WERI-Rb-1 (cell line): ENCODE results near the gene NFIA.

ENCODE experiments used
- DNase-seq: peaks from one replicate; pipeline ENCODE4 v3.0.0-alpha.2; 2020
- H3K27ac ChIP-seq: fragments of 250-450 bp; sonication (Bioruptor Pico); 2 replicates; pipeline ENCODE4 v1.5.1; 2020; ENCODE audit warnings: mild to moderate bottlenecking, moderate library complexity
- H3K27me3 ChIP-seq: fragments of 250-450 bp; sonication (Bioruptor Pico); 2 replicates; pipeline ENCODE4 v1.5.1; 2021; ENCODE audit warnings: mild to moderate bottlenecking, low read depth, moderate library complexity; ENCODE audit not compliant: insufficient read depth, severe bottlenecking
- H3K36me3 ChIP-seq: fragments of 250-450 bp; sonication (Bioruptor Pico); 2 replicates; pipeline ENCODE4 v1.5.1; 2020; ENCODE audit warnings: mild to moderate bottlenecking, moderate library complexity
- H3K4me3 ChIP-seq: 2 replicates; pipeline ENCODE4 v1.5.1; 2011; ENCODE audit warnings: low read depth, mild to moderate bottlenecking, control low read depth, low read length
- H3K9me3 ChIP-seq: fragments of 250-450 bp; sonication (Bioruptor Pico); 2 replicates; pipeline ENCODE4 v1.5.1; 2021; ENCODE audit warnings: mild to moderate bottlenecking, moderate library complexity; ENCODE audit not compliant: severe bottlenecking
- TF ChIP-seq, protein P1 (sequence below): IDR thresholded peaks from 2 replicates; pipeline ENCODE4 v1.5.1; 2011; ENCODE audit warnings: low read depth, mild to moderate bottlenecking, control low read depth, inconsistent platforms, low read length

Gene NFIA

DNA sequence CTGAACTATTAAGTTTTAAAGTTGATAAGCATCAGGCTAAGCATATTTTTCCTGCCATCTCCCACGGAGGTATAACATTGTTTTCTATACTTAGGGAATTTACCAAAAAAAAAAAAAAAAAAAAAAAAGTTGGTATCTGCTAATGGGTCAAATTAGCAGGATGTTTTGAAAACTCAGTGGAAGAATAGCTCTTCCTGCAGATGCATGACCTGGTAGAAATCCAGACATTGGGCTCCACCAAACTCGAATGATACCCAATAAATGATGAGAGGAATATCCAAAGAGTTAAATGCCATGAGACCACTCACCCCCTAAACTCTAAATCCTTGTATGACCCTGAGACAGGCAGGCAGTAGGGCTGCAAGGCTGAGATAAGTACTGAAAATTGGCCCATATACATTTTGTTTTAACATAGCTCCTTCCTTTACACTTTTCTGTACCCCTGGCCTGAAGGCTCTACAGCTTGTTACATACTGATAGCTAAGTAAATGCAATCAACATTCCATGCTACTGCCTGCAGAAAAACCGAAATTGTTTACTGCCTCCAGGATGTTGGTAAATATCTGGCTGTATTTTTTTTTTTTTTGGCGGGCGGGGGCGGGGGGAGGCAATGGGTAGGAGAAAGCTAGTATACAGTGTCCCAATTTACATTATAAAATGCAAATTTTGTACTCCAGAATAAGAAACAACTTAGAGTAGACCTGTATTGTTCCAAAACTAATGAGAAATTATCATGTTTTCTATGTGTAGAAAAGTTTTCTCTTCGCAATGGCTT is 57.6 kb downstream of the NFIA start:
- no peak for DNase-seq
- Histone ChIP-seq H3K27me3 (no peaks in the 10 kb centered on the region), H3K9me3 (no peaks in the 10 kb centered on the region), H3K4me3 (no peak overlapping the region), H3K27ac (no peak overlapping the region), H3K36me3 (no peaks in the 10 kb centered on the region)
- TF ChIP-seq, protein P1, sequence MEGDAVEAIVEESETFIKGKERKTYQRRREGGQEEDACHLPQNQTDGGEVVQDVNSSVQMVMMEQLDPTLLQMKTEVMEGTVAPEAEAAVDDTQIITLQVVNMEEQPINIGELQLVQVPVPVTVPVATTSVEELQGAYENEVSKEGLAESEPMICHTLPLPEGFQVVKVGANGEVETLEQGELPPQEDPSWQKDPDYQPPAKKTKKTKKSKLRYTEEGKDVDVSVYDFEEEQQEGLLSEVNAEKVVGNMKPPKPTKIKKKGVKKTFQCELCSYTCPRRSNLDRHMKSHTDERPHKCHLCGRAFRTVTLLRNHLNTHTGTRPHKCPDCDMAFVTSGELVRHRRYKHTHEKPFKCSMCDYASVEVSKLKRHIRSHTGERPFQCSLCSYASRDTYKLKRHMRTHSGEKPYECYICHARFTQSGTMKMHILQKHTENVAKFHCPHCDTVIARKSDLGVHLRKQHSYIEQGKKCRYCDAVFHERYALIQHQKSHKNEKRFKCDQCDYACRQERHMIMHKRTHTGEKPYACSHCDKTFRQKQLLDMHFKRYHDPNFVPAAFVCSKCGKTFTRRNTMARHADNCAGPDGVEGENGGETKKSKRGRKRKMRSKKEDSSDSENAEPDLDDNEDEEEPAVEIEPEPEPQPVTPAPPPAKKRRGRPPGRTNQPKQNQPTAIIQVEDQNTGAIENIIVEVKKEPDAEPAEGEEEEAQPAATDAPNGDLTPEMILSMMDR: no peak

DNA sequence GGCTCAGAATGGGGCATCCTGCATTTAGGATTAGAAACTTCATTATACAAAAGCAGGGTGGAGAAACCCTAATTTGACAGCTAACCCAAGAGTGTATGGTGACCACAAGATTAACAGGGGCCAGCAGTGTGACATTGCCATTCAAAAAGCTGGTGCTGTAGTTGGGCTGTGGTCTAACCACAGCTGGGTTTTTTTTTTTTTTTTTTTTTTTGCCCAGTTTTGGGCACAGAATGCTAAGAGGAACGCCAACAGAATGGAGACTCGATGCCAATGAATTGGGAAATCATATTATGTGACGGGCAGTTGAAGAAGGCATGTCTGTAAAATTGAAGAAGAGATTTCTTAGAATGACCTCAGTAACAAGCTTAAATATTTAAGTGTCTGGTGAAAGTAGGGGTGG is 58.4 kb downstream of the NFIA start:
- no peak for DNase-seq
- Histone ChIP-seq H3K4me3 (no peak overlapping the region), H3K9me3 (no peaks in the 10 kb centered on the region), H3K27me3 (no peaks in the 10 kb centered on the region), H3K36me3 (no peaks in the 10 kb centered on the region), H3K27ac (no peak overlapping the region)
- TF ChIP-seq, protein P1: no peak

DNA sequence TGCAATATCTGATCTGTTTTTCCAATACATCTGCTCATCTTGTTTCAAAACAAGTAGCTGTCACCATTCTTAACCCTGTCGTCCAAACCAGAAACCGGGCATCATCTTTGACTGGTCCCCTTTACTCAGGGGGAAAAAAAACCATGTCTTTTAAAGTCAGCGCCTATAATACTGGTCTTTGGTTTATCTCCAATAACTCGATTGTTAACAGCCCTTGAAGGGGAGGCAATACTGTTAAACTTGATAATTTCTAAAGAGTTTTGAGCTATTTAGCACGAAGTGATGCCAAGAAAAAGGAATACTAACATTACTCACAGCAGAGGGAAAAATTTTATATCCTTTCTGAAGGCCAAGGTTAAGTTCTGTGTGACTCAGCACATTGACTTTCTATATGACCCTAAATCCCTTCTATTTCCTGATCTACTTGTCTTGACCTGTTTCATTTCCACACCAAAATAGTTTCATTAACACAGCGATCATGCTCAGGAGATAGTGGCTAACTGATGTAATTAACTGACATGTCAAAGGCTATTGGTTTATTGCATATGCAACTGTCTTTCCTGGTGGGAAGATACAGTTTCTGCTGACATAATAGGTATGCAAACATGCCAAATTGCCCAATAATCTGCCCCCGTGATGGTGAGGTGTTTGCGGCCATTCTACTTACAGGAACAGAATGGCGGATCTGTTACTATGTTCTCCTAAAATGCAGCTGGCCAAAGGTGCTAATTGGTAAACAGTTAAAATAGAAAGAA is 59.1 kb downstream of the NFIA start:
- TF ChIP-seq, protein P1: no peak
- H3K27me3 ChIP-seq: no peaks in the 10 kb centered on the region
- no peaks in the 10 kb centered on the region for H3K9me3 ChIP-seq
- H3K27ac ChIP-seq: no peak overlapping the region
- no peak overlapping the region for H3K4me3 ChIP-seq
- H3K36me3 ChIP-seq: no peaks in the 10 kb centered on the region
- DNase-seq: no peak

DNA sequence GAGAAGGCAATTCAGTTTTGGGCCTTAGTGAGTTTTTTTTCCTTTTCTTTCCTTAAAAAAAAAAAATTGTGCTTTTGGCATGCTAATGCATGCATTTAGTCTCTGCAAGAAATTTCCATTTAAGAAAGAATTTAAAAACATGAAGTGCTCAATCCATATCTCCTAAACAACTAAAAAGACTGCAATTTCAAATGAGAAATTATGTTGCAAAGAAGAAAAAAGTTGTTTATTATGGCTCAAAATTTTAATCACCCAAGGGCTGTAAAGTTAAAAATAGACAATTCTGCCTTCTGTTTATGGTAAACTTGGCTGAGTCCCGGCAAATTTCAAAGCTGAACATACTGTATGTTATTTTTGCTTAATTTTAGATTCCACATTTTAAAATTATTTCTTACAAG is 59.7 kb downstream of the NFIA start:
- Histone ChIP-seq H3K27me3 (no peaks in the 10 kb centered on the region), H3K36me3 (no peaks in the 10 kb centered on the region), H3K4me3 (no peak overlapping the region), H3K27ac (no peak overlapping the region), H3K9me3 (no peaks in the 10 kb centered on the region)
- no peak for DNase-seq
- TF ChIP-seq, protein P1: no peak

DNA sequence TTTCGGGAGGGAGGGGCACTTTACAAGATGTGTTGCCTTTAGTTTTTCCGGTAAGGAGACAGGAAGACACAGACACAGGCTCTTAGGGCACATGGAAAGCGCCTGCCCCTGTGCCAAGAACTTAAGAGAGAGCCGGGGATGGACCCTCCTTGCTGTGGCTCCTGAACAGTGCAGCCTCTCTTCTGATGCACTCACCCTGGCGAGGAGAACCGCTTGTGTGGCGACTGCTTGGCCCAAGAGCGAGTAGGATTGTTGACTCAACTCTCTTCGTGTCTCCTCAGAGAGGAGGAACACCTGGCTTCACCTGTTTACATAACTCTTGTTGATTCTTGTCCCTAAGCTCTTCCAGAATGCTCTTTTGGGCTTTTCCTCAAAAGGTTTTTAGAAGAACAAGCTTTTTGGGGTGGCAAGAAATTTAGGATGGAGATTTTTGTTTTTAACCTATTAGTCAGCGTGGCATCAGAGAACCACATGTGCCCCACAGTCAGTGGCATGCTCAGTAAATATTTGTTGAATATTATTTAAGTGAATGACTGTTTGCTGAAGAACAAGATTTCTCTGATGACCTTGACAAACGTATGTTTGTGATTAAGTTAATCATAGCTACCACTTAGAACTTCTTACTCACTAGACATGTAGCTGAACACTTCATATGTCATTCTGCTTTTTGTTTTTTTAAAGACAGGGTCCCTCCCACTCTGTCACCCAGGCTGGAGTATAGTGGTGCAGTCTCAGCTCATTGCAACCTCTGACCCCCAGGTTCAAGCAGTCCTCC is 60.6 kb downstream of the NFIA start:
- TF ChIP-seq, protein P1: no peak
- DNase-seq: no peak
- Histone ChIP-seq H3K4me3 (no peak overlapping the region), H3K27ac (no peak overlapping the region), H3K9me3 (no peaks in the 10 kb centered on the region), H3K36me3 (no peaks in the 10 kb centered on the region), H3K27me3 (no peaks in the 10 kb centered on the region)
